HPDE6-E6E7 (cell line): ENCODE data around the gene OR1K1.
"Not testable (repeated sequence)": the region's sequence is repeated elsewhere in the genome, so short reads cannot be mapped to it uniquely, and the experiment has no call there.

ENCODE experiments used
- DNase-seq: peaks from one replicate; pipeline ENCODE4 v3.0.0; 2011; ENCODE audit warnings: missing footprints; ENCODE audit errors: extremely low spot score

Gene OR1K1, protein sequence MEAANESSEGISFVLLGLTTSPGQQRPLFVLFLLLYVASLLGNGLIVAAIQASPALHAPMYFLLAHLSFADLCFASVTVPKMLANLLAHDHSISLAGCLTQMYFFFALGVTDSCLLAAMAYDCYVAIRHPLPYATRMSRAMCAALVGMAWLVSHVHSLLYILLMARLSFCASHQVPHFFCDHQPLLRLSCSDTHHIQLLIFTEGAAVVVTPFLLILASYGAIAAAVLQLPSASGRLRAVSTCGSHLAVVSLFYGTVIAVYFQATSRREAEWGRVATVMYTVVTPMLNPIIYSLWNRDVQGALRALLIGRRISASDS

DNA sequence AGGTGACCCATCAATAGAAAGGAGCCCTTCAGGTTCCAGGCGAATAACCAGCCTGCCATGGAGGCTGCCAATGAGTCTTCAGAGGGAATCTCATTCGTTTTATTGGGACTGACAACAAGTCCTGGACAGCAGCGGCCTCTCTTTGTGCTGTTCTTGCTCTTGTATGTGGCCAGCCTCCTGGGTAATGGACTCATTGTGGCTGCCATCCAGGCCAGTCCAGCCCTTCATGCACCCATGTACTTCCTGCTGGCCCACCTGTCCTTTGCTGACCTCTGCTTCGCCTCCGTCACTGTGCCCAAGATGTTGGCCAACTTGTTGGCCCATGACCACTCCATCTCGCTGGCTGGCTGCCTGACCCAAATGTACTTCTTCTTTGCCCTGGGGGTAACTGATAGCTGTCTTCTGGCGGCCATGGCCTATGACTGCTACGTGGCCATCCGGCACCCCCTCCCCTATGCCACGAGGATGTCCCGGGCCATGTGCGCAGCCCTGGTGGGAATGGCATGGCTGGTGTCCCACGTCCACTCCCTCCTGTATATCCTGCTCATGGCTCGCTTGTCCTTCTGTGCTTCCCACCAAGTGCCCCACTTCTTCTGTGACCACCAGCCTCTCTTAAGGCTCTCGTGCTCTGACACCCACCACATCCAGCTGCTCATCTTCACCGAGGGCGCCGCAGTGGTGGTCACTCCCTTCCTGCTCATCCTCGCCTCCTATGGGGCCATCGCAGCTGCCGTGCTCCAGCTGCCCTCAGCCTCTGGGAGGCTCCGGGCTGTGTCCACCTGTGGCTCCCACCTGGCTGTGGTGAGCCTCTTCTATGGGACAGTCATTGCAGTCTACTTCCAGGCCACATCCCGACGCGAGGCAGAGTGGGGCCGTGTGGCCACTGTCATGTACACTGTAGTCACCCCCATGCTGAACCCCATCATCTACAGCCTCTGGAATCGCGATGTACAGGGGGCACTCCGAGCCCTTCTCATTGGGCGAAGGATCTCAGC lies at the start of gene OR1K1:
Gene OR1K1, plus strand, starts transcription at position 58 of the 995 bp plus-strand sequence. Its CDS starts 0 bp downstream, at position 58.
- DNase-seq, result no peak

DNA sequence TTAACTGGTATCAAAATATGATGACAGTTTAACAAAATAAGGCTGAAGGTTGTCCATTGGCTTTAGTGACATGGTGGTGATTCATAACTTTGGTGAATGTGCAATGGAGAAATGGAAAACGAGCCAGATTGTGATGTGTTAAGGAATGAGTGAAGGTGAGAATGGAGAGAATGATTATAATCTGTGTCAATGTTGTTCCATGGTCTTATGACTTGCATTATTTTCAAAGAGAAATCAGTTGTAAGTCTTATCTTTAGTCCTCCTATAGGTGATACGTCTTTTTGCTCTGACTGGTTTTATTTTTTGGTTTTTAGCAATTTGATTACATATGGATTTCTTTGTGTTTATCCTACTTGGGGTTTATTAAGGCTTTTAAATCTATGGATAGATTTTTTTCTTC lies 45.1 kb upstream of the OR1K1 start:
- no peak for DNase-seq

DNA sequence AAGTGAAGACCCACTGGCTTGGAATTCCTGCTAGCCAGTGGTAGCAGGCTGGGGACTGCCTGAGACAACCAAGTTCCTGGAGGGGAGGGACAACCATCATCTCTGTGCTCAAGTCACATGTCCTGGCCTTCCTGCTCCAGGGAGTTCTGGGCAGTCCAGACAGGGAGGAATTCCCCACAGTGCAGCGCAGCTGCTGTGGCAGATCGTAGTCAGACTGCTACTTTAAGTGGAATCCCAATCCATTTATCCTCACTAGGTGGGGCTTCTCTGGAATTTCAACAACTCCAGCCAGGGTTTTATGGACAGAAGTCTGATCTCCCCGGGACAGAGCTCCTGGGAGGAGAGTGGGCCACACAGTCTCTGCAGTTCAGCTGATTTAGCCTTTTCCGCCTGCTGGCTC lies 32.1 kb upstream of the OR1K1 start:
- no peak for DNase-seq

DNA sequence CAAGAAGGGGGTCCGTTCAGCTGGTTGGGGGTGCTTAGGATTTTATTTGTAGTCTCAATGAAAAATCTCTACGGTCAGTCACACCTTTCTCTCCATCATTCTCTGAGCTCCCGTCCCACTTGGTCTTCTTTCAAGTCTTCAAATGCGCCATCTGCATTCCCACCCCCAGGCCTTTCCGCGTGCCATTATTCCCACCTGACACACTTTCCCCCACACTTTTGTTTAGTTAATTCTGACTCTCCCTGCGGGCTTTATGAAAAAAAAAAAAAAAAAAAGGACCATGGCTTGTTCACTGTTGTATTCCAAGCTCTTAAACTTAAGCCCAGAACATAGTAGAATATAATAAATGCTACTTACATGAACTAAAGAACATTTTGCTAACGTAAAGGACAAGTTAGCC lies 22.9 kb upstream of the OR1K1 start:
- DNase-seq, result no peak

DNA sequence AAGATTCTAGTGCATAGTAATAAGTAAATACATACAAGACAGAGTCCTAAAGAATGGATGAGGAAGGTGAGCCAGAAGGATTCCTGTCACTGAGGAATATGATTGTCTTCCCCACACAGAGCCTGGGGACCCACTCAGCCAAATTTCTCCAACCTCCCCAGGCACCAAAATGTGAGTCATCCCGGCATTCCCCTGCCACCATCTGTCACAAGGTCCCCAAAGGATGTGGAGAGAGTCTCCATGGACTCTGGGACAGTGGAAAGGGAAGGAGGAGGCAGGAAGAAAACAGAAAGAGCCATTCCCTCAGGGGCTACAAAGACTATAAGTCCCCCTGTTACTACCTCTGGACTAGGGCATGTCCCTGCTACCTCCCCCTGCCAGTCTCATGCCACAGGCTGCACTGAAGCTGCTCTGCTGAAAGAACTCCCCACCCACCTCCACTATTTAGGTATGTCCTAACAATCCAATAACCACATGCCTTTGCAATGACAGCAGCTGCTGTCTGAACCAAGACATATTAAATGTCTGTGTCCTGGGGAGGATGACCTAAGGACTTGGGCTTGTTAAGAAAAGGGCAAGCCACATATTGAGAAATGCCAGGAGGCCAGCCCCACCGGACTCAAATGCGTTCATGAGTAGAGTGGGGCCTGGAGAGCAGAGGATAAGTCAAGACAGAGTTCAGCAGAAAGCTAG lies 21.8 kb upstream of the OR1K1 start:
- DNase-seq, result no peak

DNA sequence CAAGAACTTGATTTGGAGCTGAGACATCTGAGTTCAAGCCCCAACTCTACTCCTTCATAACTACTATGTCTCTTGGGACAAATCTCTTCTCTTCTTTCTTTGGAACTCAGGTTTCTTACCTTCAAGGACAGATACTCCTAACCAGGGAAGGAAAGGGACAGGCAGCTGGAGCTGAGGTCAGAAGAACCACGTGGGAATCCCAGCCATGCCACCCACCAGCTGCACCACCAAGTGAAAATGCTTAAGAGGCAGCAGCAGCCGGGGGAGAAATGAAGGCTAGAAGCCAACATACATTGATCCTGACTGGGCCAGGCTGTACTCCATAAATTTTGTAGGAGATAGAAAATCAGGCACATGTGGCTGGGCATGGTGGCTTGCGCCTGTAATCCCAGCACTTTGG lies 20.7 kb upstream of the OR1K1 start:
- no peak for DNase-seq

DNA sequence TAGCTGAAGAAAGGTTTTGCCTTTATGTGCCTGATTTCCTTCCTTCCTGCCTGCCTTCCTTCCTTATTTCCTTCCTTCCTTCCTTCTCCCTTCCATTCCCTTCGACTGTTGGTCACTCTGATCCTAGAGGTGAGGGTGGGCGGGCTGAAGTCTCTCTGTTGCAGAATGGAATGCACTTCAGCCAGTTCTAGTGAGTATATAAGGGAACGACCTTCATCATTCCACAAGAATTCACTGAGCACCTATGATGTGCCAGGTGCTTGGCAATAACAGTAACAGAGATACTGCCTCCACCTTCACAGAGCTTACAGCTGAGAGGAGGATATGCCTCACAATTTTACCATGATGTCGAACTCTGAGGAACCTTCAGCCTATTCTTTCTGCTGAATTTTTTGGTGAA lies 19.9 kb upstream of the OR1K1 start:
- no peak for DNase-seq

DNA sequence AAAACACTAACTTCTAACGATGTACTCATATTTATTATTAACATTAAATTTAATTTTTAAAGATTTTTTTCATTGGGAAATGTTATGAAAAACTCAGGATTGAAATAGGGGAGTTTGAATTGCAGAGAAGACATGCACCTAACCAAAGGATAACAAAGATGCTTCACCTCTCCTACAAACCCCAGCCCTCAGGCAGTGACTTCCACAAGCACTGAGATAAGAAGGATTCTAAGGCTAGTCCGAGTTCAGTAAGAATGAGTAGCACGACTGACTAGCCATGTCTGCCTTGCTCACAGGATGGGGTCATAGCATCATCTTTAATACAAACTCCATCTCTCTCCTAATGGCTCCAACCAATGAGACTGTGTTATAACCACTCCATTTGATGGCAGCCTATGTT lies 18.3 kb upstream of the OR1K1 start:
- no peak for DNase-seq

DNA sequence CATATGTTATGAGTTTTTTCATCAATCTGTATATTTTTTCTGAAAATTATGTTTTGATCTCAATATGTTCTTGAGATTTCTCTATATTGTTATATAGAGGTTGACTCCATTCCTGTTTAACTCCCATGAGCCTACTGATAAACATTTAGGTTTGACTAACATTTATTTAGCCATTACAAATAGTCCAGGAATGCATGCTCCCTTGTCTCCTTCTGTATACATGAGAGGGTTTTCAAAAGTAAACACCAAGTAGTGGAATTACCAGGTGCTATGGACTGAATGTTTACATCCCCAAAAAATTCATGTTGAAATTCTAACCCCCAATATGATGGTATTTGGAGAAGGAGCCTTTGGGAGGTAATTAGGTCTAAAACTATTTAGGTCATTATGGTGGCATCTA lies 14.7 kb upstream of the OR1K1 start:
- no peak for DNase-seq

DNA sequence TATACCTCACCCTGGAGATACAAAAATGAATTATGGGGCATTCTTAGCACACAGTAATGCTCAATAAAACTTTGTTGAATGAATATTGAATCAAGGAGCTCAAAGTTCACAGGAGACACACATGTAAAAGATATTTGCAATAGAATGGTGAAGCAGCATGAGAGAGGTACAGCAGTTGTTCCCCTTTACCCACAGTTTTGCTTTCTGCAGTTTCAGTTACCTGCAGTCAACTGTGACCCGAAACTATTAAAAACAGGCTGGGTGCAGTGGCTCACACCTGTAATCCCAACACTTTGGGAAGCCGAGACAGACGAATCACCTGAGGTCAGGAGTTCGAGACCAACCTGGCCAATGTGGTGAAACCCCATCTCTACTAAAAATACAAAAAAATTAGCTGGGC lies 13.6 kb upstream of the OR1K1 start:
- DNase-seq, result no peak

DNA sequence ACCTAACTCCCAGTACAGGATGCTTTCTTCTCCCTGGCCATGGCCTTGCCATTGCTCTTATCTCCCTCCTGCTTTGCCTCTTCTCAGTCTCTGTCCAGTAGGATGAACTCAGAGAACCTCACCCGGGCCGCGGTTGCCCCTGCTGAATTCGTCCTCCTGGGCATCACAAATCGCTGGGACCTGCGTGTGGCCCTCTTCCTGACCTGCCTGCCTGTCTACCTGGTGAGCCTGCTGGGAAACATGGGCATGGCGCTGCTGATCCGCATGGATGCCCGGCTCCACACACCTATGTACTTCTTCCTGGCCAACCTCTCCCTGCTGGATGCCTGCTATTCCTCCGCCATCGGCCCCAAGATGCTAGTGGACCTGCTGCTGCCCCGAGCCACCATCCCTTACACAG lies 11.1 kb upstream of the OR1K1 start, which contains the start of gene OR5C1:
Gene OR5C1, plus strand, starts transcription at position 103 of the 400 bp plus-strand sequence. Its CDS starts 0 bp downstream, at position 103.
- DNase-seq, result no peak

DNA sequence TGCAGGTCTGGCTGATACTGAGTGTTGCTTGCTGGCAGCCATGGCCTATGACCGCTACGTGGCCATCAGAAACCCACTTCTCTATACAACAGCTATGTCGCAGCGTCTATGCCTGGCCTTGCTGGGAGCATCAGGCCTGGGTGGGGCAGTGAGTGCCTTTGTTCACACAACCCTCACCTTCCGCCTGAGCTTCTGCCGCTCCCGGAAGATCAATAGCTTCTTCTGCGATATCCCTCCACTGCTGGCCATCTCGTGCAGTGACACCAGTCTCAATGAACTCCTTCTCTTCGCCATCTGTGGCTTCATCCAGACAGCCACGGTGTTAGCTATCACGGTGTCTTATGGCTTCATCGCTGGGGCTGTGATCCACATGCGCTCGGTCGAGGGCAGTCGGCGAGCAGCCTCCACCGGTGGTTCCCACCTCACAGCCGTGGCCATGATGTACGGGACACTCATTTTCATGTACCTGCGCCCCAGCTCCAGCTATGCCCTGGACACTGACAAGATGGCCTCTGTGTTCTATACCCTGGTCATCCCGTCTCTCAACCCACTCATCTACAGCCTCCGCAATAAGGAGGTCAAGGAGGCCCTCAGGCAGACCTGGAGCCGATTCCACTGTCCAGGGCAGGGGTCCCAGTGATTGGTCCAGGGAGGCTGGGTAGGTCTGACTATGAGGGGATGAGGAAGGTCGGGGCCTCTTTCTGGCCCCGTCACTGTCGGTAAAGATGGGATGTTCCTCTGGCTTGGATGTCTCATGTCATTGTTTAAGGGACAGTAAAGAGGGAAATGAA lies 10.5 kb upstream of the OR1K1 start:
- DNase-seq, result no peak

DNA sequence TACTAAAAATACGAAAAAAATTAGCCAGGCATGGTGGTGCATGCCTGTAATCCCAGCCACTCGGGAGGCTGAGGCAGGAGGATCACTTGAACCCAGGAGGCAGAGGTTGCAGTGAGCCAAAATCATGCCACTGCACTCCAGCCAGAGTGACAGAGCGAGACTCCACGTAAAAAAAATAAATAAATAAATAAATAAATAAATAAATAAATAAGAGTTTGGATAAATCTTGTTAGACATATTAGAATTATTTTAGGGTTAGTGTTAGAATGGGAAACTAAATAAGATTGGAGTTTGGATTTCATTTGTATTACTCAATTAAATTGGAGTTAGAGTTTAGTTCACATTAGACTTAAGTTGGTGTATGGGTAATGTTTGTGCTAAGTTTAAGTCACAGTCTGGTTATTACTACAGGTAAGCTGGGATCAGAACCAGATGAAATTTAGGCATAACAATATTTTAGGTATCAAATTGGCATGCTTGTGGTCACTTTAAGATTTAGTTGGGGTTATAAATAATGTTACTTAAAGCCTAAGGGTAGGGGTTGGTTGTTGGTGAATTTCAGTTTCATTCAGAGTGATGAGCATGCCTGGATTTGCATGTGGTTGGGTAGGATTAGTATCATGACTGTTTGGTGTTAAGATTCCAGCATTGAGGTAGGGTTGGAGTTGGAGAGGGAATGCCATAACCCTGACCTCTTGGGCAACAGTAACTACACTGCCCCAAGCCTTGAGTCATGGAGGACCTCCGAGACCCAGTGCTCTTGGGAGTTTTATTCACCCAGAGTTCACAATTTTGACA lies 7.9 kb upstream of the OR1K1 start:
- DNase-seq, result no peak

DNA sequence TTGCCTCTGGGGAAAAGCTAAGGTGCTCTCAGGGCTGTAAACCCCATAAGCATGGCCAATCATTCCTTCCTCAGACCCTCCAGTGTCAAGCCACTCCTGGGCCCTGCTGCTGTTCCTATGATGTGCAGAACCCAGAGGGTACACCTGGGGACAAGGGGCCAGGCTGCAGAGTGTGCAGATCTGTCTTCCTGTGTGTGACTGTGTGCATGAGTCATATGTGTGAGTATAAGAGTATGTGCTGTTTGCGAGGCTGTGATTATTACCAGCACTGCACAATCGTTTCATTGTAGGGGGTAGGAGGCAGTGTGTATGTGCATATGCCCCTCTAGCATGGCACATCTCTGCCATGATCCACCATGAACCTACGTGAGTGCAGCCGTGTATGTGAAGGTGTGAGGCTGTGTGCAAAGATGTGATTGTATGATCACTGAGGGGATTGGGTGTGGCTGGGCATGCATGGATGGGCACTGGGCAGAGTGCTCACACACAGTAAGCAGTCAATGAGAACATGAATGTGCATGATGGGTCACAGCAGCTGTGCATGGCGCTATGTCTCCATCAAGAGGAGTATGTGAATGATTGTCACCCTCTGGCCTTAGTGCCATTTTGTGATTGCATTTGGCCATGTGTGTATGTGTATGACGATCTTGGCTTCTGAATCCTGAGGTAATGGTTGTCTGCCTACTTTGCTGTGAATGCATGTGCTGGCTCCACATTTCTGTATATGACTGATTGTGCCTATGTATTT lies 2.4 kb upstream of the OR1K1 start:
- DNase-seq, result no peak

DNA sequence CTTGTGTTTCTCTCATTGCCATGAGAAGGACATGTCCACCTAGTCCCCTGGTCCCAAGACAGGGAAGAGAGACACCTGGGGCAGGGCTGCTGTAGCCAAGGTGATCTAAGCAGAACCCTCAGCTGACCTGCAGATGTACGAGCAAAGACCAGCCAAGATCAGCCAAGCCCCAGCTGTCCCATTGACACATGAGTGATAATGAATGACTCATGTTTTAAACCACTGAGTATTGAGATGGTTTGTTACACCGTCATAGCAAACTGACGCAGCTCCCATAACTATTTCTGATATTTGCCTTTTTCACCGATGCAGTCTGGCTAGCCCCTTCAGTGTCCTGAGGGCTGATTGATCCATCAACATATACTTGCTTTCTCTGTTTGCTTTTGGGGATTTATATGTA lies 6.7 kb downstream of the OR1K1 start:
- no peak for DNase-seq

DNA sequence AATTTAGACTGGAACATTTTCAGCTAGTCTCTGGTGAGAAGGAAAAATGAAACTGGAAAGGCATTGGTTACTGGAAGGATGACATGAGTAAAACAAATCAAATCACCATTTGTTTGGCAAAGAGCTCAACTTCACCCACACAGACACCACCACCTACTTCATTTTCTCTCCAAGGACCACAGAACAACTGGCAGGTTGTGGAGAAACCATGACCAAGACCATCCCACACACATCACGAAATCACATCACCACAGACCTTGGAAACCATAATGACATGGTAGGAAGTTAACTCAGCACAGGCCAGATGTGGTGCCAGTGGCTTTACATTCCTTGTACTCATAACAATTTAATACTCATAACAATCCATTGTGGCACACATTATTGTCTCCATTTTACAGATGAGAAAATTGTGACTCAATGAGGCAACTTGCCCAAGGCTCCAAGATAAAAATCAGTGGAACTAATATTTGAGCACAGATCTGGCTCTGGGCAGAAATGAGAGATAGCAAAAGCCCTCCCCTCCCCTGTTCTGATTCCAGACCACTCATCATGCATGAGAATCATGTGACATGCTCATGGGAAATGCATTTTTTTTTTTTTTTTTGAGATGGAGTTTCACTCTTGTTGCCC lies 7.5 kb downstream of the OR1K1 start:
- DNase-seq, result no peak

DNA sequence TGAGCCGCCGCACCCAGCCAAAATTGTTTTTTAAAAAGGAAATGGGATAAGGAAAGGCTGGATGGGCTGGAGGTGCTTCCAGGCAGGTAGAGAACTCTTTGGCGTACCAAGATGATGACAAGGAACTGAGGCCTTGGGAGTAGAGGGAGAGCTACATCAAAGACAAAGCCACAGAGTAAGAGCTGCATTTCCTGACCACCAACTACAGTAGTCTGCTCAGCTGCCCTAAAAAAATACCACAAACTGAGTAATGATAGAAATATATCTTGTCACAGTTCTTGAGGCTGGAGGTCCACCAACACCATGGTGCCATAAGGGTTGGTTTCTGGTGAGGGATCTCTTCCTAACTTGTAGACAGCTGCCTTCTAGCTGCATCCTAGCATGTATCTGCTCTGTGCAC lies 8.2 kb downstream of the OR1K1 start:
- no peak for DNase-seq

DNA sequence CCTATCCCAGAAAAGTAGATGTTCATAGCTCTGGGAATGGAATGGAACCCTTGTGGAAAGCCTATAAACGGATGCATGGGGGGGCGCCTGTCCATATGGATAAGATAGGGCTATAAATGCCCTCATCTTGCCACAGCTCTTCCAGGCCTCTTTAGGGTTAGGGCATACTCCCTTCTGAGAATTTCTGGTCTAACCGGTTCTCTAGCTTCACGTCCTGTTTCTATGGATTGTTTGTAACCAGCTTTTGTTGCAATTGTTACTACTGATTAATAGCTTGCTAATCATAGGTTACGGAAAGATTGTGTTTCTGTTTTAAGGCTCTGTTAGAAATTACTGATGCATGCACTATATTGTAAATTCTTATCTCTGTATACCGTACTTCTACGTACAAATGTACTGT lies 9.3 kb downstream of the OR1K1 start:
- DNase-seq, result not testable (repeated sequence)

DNA sequence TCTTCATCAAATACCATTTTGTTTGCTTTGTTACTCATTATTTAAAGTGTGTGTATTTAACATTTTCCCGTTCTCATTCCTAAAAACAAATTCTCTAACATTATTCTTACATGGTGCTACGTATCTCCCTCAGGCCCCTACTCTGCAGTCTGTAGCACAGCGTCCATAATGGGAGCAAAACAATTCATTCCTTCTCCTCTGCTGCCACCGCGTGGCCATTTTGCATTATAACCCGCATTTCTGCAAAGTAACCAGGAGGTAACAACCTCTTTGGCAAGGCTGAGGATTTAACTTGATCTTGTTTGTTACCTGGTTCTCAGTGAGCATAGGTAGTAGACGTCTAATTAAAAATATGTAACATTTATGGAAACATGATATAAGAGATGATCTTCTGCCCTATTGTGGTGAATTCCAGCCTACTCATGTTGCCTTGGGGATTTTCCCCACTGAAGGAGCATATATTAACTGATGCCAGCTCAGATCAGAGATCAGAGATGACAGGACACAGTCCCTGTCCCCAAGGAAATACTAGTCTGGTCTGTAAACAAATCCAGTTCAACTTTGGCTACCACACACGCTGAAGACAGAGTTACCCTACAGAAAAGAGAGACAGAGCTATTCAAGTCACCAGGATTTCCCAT lies 10.5 kb downstream of the OR1K1 start:
- DNase-seq, result peak; percentile 59
